HUDEP-2 (cell line): ENCODE results near the gene CDH13.

Experiments used
- DNase-seq, 76 experiments: peaks; one replicate each; lab custom pipeline; 2025; ENCODE audit not compliant: unreplicated experiment in 76 of 76; lab: John Stamatoyannopoulos, UW

CDH13 gene

DNA sequence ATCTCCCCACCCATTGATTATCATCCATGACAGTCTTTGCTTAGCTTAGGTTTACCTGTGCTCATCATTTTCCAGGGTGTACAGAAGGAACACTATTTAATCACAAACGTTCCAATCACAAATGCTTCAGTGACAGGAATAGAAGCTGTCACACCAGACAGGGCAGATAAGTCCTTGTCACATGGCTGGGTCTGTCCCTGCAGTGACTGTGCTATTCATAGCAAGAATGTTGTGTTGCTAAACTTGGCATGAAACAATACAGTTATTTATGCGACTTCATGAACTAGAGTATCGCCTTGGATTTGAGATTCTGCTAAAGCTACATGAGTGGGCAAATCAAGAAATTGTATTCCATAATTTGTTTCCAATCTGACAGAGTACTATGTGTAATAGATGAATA, 108.4 kb downstream of the CDH13 start:
- no peak for DNase-seq

DNA sequence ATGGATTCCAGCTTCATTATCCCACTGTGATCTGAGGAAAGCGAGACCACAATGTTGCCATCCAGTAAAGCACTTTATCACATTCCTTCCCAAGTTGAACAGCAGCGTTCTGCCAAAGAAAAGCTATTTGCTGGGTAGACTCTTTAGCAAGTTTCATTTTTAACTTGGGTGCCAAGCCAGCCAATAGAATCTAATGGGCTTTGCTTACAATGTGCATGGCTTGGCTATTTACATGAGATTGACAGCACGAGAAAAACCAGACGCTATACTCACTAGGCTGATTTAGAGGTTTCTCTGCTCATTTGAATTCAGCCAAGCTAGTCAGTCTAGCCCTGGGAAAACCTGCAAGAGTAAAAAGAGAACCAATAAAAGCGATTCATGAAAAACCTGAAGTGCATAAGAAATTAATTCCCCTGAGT, 108.9 kb downstream of the CDH13 start:
- DNase-seq: no peak

DNA sequence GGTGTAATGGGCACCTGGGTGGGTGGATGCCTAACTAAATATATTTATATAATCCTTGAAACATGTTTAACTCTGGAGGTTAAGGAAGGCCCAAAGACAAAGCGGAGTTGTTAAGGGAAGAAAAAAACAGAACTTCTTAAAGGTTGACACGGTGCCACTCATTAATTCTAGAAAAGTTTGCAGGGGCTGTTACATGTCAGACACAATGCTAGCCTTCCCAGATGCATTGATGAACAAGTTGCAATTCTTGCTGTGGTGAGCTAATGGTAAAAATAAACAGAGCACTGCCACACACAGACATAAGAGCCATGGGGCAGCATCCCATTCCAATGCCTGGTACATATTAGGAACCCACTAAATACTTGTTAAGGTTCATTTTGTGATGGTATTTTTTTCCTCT, 109.5 kb downstream of the CDH13 start:
- DNase-seq: no peak

DNA sequence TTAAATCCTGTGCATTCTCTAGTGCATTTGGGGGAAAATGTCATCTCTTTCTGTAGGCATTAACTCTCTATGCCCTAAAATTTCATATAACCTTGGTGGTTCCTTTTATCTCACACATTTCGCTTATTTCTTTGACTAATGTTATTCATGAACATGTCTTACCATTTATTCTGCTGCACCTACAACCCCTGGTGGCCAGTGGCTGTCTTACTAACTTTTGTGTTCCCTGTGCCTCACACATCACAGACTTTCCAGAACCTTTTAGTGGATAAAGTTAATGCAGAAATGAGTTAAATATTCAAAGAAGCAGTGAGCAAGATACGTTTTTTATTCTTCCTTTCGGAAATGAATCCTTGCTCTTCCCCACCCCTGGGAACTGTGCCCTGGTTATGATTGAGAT, 111.9 kb downstream of the CDH13 start:
- DNase-seq: no peak

DNA sequence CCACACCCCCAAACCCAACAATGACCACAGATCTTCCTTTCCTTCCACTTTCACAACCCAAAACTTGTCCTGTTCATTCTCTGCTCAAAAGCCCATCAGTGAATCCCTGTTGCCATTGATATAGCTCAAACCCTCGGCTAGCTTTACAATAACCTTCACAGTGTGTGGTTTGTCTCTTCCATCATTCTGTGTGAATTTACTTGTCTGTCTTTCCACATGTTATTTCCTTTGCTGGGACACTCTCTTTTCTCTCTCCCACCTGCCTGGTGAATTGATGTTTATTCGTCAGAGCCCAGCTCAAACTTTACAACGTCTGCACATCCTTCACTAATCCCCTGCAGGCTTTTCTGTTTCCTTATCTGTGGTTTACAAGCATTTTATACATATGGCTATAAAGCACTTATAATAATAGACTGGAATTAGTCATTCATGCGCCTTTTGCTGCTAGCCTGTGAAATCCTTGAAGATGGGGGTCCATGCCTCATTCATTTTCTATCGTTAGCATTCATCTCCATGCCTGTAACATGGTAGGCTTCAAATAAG, 114.4 kb downstream of the CDH13 start:
- no peak for DNase-seq

DNA sequence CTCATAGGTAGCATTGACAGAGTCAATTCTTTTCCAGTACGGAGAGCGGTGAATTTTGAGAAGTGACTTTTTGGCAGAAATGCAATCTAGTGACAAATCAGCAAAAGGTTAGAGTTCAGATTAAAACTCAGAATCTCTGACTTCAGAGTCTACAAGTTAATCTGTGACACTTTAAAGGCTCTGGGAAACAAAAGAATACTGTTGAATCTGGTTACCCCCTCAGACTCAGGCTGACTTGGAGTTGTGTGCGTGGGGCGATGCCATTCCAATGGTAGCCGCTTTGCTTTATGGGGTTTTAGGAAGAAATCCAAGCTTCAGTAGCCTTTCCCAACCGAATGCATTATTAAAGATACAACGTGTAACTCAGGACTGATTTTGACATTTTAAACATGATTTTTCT, 118.2 kb downstream of the CDH13 start:
- DNase-seq: no peak

DNA sequence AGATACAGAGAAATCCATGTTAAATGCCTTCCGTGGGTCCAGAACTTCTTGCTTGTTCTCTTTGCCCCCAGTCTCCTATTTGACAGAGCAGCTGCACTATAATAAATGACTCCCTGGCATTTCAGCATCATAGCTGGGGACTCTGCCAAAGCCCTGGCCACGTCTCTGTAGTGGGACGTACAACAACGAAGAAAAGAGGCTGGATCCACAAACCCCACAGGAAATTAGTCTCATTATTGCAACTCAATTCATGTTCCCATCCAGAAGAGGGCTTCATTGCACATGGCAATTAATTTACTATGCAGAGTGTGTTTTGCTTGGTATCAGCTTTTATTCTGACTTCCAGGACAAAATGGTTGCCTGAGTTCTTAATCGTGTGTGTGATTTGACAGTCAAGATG, 121.3 kb downstream of the CDH13 start:
- DNase-seq: no peak

DNA sequence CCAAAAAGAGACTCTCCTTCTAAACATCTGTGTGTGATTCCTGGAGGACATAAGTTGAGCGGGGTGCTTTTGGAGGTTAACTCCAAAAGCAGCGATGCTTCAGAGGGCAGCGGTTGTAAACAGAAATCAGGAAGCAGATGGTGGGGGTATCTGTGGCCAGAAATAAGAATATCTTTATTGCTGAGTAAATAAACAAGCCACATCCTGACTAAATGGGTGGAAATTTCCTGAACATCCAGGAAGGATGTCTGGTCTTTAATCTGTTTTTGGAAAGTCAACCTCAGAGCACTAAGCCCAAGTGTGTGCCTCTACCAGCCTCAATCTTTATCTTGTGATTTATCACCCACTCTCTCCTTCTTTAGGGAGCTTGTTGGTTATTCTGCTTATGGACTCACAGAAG, 123.3 kb downstream of the CDH13 start:
- no peak for DNase-seq

DNA sequence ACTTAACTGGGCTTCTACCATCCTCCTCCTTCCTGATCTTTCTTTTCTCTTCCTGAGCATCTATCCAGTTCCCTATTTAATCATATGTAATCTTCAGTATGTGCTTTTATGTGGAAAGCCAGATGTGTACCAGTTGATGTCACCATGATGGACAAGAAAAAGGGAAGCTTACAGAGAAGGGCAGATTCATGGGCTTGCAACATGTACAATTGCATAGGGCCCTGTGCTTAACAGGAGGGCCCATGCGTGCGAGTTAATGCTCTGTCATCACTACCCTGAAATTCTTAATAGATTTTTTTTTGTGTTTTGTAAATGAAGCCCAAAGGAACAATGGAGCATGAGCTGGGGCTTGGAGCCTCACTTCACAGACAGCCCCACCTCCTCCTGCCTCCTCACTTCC, 124.3 kb downstream of the CDH13 start:
- no peak for DNase-seq

DNA sequence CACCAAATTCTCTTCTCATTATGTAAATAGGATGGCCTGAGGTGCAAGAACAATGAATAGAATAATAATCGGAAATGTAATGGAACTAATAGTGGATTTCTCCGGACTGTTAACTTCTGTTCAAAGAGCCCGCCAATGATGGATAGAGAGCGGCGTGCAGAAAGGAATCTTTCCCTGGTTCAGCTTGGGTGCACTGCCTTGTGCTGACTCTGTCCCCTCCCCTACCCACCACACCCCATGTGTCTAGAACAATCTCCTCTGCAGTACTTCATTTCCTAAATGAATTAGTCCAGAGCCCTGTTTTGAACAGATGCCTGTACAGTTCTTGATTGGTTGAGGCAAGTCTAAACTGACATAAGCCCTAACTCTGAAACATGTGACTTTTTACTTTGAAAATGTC, 125.4 kb downstream of the CDH13 start:
- DNase-seq: no peak

DNA sequence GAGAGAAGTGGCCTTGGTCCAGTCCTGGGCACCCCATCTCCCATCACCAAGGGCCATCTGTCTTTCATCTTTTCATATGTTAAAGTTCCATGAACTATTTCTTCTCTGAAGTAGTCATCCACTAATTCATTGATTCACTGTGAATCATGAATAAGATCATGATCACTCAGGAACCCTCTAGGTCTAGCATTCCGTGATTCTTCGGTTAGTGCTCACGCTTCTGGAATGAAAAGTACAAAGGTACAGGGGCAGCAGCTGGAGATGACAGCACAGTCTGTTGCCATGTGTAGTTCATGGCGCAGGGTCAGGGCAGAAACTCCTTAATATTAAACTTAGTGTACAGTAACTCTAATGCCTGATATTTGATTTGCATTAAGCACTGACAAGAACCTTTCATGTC, 127.1 kb downstream of the CDH13 start:
- no peak for DNase-seq

DNA sequence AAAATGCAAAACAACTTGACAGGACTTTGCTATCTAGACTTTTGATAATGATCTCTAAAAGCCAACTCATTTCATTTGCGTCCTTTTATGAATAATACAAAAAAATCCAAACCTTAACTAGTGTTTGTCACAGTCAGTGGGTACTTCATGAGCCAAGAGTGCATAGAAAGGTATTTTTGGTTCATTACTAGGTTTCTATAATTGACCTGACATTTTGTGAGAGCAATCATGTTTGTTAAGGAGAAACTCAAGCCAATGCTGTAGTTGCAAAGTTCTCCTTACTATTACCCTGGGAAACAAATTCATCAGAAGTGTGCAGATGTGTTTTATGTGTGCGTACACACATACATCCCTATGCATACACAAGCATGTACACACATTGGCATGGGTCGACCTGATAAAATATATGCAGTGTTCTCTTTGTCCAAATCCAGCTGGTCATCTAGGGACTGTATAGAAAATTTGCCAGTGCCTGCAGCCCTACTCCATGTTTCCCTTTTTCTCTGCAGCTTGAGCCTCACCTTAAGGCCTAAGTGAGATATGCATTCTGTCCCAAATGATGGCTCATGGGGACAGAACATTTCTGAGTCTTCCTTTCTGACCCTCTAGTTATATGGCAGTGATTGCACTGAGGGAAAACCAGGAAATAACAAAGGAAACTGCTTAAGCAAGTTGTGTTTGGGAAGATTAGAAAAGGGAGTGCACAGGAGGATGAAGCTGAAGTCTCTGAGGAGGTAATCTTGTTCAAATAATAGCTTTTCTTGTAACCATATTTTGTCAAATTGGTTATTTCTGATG, 128.1 kb downstream of the CDH13 start:
- no peak for DNase-seq

DNA sequence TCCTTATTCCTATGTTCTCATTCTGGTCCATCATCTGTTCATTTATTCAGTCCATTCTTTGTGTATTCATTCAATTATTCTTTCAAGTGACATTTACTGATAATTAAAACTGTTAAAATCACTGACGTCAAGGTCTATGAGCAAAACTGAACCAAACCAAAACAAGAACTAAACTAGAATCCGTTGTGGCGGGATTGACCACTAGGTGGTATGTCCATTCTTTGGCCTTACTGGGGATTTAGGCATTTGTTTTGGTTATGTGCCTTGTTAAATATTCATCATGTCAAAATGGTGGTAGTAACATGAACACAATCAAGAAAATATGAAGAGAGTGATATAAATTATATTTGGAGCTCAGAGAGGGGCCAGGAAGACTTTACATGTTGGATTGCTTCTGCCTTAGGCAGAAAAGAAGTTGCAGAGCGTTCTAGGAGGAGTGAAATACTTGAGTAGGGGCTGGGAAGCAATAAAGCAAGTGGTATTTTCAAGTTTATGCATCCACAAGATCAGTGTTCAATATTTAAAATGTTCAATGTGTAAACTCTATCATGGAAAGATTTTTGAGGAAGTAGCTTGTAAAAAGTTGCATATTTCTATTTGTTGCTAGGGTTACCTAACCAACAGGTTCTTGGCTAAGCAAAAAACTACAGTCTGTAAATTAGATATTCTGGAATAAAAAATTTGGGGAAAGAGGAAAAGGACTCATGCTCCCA, 129.0 kb downstream of the CDH13 start:
- DNase-seq: no peak

DNA sequence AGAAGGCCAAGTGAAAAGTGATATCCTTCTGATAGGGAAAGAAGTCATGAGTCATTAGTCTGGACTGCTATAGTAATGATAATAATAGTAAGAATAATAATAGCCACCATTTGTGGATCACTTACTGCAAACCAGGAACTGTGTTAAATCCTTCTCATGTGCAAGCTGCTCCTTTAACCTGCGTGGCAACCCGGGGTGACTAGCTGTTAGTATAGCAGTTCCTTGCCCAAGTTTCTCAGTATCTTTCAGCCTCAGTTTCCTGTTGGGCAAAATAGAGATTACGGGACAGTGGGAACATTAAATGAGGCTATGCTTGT, 129.5 kb downstream of the CDH13 start:
- DNase-seq: no peak

DNA sequence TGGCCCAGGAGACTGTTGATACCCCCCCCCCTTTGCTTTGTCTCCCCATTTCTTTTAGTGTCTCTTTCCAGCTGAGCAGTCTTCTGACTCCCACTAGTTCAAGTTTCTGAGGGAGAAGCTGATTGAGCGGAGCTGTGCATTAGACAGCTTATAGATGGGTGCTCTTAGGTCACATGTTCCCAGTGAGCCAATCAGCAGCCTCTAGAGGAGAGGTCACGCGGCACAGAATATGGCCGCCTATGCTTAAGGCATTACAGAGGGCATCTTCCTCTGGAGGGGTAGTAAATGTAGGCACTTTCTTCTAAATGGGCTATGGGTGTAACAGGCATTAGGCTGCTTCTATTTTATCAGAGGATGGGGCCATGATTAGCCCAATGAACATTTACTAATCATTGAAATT, 131.6 kb downstream of the CDH13 start:
- no peak for DNase-seq

DNA sequence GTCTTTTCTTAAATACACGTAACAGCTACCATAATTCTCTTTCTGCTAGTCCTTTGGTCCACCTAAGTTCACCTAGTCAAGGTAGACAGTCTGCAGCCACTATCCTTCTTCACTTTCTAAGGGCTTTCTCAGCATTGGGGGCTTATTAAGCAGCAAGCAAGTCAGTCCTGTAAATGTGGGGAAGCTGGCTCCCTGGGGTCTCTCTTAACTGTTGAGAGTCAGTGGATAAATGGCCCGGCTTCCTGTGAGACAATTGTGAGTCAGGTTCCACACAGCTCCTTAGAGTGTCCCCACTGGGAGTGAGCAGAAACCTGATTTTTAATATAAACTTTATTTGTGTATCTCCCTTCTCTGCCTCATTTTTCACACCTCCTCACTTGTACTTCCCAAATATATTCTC, 132.1 kb downstream of the CDH13 start:
- DNase-seq: no peak

DNA sequence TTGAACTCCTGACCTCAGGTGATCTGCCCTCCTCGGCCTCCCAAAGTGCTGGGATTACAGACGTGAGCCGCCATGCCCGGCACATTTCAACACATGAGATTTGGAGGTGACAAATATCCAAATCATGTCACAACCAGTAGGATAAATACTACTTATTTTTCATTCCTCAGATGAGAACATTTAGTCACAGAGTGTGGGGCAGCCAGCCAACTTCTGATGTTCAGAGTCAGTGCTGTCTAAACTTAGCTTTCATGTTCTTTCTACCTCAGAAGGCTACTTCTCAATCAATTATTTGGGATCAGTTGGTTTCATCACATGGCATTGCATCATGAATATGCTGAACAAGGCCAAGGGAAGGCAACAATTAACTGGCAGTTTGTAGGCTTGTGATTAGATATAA, 134.5 kb downstream of the CDH13 start:
- DNase-seq: no peak

DNA sequence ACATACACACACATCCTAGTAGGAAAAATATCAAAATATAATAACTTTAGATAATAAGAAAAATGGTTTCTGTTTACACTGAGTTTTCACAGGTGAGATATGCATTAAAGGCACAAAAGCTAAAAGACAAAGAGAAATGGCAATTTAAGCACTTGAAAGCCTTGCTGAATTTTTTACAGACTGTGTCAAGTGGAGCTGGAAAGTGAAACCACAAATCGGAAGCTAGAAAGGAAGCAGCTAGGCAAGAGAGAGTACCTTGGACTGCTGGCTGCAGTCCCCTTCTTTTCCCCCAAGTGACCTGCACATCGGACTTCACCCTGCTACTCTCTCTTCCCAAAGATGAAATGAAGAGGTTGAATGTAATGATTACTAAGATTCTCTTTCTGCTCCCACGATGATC, 135.1 kb downstream of the CDH13 start:
- no peak for DNase-seq

DNA sequence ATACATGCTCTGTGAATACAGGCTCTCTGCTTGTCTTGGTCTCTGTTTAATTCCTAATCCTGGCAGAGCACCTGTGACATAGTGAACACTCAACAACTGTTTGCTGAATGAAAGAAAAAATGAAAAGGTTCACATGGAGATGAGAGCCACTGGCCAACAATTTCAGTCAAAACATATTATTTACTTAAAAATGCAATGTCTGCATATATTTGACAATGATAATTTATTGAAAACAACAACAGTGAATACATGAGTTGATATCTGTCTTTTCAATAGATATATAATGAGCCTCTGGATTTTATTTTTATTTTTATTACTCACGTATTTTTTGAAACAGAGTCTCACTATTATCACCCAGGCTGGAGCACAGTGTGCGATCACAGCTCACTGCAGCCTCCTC, 136.6 kb downstream of the CDH13 start:
- DNase-seq: no peak

DNA sequence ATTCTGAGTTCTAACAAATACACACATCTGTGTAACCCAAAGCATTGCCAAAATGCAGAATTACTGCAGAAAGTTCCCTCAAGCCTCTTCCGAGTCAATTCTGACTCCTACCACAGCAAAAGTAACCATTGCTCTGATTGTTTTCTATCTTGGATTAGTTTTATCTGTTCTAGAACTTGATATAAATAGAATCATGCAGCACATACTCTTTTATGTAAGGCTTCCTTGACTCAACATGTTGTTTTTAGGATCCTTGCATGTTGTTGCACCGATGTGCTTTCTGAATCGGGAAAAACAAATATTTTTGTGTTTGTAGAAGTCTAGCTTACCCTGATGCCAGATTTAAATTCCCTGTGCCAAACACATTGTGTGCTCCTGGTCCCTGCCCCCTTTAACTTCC, 140.4 kb downstream of the CDH13 start:
- DNase-seq: no peak

DNA sequence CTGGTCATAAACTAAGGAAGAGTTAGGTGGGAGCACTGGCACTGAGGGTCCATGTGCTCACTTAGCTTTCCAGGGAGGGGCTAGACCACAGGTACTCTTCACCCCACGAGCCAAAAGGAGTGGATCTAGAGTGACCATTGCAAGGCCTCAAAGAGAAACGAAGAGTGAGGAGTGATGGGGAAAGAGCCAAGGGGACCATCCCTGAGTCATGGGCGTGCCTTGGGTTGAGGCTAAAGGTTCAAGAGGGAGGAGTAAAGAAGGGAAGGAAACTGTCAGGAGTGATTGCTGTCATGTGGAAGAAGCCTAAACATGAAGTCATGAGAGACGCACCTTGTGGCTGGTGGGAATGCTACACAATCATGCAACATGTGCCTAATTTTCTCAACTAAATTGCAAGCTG, 141.0 kb downstream of the CDH13 start:
- no peak for DNase-seq

DNA sequence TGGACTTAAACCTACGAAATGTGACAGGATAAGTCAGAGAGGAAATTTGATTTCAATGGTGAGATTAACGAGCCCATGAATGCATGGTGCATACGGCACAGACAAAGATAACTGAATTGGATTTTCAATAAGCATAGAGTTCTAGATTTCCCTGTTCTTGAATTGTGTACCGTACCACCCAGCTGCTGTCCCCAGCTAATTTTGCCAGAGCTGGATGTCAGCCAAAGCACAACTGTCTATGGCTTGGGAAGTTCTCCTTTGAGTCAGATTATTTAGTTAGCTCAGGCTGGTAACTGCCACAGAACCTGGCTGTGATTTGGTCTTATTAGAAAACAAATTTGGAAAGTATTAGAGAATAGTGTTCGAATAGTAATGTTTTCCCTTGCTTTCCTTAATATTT, 143.1 kb downstream of the CDH13 start:
- no peak for DNase-seq
